ENCODE measurements around the gene PLVAP. TPM values are rescaled to one million over a fixed set of nuclear protein-coding genes. Genes with fewer than 3 reads are reported as not detected.

PLVAP gene
- polyA plus RNA-seq, 2 of the 4 experiments (the other 2 are of a cell fraction) = not detected

DNA sequence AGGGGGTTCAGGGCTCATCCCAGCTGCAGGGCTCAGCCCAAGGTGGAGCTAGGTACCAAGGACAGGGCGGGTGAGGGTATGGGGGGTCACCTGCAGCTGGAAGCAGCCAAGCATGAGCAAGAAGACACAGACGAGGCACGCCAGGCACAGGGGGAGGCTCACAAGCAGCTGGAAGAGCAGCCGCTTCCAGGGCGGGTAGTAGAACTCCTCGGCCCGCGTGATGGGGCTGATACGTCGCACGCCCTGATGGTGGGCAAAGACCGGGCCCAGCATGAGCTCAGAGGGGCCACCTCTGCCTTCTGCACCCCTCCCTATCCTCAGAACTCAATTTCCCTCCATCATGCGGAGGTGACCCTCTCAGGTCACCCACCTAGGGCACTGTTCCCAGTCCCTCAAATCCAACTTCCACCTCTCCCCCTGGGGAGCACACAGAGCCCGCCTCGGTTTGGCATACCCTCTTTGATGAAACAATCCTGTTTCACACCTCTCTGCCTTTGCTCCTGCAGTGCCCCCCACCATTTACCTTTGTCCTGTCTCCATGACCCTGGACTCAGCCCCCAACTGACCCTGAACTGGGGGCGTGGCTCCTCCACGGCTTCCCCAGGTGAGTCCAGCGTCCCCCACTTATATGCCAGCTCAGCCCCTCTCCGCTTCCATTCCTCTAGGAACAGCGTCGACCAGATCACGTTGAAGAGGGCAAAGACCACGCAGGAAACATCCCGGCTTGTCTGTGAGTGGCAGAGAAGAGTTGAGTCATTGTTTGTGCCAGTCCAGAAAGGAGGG lies 46.7 kb downstream of the PLVAP start:
- CTCF ChIA-PET = interaction anchor here (0.8 kb wide), 1 partner anchor 25 kb away, joined by 3 read pairs; the partner anchor contains the start of gene MRPL34
- POLR2A ChIA-PET = no interaction called here
- Histone ChIP-seq H3K27ac (no peak overlapping the region), H3K9me3 (no peaks in the 10 kb centered on the region), H3K4me3 (no peak overlapping the region), H3K4me2 (no peak overlapping the region), H3K4me1 (peaks cover 8% of the 10 kb centered on the region)
- FAIRE-seq (no peak), ATAC-seq (no peak), DNase-seq (ENCODE audit: low read depth in 1 of 2, low spot score in 1 of 2) (no peak)
- WGBS (ENCODE audit: missing lambda C conversion rate) = 90% methylated on average over 19 of the region's 24 CpGs
- no peak for TF ChIP-seq HOXB5 (CRISPR knock-in tag; IDR thresholded peaks at IDR 0.05)

DNA sequence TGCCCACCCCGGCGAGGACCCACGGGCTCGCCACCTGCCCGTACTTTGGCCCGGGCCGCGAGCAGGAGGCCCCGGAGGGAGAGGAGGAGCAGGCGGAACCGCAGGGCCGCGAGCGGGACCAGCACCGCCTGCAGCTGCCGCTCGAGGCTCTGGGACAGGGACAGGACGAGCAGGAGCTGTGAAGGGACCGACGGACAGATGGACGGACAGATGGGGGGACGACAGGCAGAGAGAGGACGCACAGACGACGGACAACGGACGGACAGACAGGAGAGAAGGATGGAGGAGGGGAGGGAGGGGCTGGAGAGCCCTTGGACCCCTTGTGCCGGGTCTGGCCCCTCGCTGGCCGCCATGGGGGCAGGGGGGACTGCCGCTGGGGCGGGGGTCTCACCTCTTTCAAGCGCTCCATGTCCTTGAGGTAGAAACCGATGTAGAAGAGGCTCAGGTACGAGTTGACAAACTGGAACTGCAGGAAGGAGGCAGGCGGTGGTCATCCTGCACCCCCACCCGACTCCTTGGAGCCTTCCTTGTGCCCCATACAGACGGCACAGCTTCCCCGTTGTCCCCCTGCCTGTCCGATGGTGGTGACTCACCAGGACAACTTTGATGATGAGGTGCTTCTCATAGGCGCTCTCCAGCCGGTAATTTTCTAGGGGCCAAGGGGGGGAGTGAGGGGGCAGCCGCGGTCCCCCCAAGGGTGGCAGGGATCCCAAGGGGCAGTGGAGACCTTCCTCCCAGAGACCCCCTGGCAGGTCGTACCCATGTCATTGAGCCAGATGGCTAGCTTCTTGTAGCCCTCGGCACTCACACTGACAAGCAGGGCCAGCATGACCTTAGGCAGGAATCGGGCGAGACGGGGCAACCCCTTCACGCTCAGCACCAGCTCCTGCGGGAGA lies 47.5 kb downstream of the PLVAP start:
- no peak for ATAC-seq
- FAIRE-seq = no peak
- no peak for TF ChIP-seq EHF (CRISPR knock-in tag; IDR thresholded peaks at IDR 0.05)
- no peak for TF ChIP-seq HOXB5 (CRISPR knock-in tag; IDR thresholded peaks at IDR 0.05)
- Histone ChIP-seq H3K4me3 (no peak overlapping the region), H3K9me3 (no peaks in the 10 kb centered on the region), H3K27ac (no peak overlapping the region), H3K4me2 (no peak overlapping the region), H3K4me1 (peaks cover 5% of the 10 kb centered on the region; the same call in 2 of the 3 replicates)
- ChIA-PET POLR2A (no interaction called here), CTCF (interaction anchor here (0.8 to 1.0 kb wide), 2 partner anchors 24 to 46 kb away, joined by 3 read pairs; partner anchors contain the start of gene MRPL34)
- WGBS (ENCODE audit: missing lambda C conversion rate) = 92% methylated on average over 44 of the region's 51 CpGs
- no peak for DNase-seq (ENCODE audit: low read depth in 1 of 2, low spot score in 1 of 2)

DNA sequence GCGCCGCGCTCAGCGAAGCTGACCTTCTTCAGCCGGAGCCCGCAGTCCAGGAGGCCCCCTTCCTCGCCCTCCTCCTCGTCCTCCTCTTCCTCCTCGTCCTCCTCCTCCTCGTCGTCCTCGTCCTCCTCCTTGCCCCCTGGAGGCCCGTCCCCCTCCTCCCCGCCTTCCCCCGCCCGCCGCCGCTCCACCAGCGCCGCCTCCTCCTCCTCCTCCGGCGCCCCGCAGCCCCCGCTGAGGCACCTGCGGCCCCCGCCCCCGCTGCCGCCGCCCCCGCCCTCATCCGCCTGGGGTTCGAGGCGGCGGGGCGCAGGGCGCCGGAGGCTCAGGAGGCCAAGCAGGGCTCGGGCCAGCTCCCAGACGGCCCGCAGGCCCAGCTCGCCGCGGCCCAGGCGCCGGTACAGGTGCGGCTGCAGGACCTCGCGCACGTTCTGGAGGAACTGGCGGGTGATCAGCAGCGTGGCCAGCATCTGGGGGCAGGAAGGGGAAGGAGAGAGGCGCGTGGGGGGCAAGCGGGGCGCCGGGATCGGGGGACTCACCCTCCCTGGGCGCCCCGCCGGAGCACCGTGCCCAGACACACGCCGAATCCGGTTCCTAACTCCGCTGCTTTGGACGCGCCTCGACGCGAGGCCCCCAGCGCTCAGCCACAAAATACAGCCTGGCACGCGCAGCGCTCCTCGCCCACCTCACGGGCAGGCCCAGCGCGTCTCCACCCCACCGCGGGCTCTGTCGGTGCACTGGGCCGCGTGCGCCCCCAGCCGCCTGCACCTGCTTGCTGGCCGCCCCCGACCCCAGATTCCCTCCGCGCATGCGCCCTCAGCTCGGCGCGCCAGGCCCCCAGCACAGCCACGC lies 48.4 kb downstream of the PLVAP start:
- no peak for ATAC-seq
- Histone ChIP-seq H3K4me3 (no peak overlapping the region), H3K27ac (no peak overlapping the region), H3K4me2 (no peak overlapping the region), H3K4me1 (peaks cover 3% of the 10 kb centered on the region; the same call in 2 of the 3 replicates), H3K9me3 (no peaks in the 10 kb centered on the region)
- POLR2A ChIA-PET = no interaction called here
- TF ChIP-seq, protein P1, sequence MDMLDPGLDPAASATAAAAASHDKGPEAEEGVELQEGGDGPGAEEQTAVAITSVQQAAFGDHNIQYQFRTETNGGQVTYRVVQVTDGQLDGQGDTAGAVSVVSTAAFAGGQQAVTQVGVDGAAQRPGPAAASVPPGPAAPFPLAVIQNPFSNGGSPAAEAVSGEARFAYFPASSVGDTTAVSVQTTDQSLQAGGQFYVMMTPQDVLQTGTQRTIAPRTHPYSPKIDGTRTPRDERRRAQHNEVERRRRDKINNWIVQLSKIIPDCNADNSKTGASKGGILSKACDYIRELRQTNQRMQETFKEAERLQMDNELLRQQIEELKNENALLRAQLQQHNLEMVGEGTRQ (IDR thresholded peaks at IDR 0.05) = no peak
- TF ChIP-seq, protein P2, sequence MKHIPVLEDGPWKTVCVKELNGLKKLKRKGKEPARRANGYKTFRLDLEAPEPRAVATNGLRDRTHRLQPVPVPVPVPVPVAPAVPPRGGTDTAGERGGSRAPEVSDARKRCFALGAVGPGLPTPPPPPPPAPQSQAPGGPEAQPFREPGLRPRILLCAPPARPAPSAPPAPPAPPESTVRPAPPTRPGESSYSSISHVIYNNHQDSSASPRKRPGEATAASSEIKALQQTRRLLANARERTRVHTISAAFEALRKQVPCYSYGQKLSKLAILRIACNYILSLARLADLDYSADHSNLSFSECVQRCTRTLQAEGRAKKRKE (CRISPR knock-in tag; IDR thresholded peaks at IDR 0.05; ENCODE audit: low read depth) = no peak
- TF ChIP-seq, protein P3, sequence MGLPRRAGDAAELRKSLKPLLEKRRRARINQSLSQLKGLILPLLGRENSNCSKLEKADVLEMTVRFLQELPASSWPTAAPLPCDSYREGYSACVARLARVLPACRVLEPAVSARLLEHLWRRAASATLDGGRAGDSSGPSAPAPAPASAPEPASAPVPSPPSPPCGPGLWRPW (IDR thresholded peaks at IDR 0.05) = no peak
- TF ChIP-seq POLR2AphosphoS2 (conservative IDR thresholded peaks at IDR 0.05; ENCODE audit: low read length) (no peak), RFX5 (IDR thresholded peaks at IDR 0.05) (no peak), HOXB5 (CRISPR knock-in tag; IDR thresholded peaks at IDR 0.05) (no peak), NPAS2 (CRISPR knock-in tag; IDR thresholded peaks at IDR 0.05; ENCODE audit: borderline replicate concordance) (no peak), KDM5A (IDR thresholded peaks at IDR 0.05) (no peak), HDAC2 (IDR thresholded peaks at IDR 0.05) (no peak), TP53 (CRISPR knock-in tag; IDR thresholded peaks at IDR 0.05) (no peak), NR3C1 (IDR thresholded peaks at IDR 0.05) (no peak), JUN (IDR thresholded peaks at IDR 0.05) (no peak), CHD2 (IDR thresholded peaks at IDR 0.05; ENCODE audit: low read length, partially characterized antibody) (no peak)
- 98% methylated on average over 39 of the region's 94 CpGs for WGBS (ENCODE audit: missing lambda C conversion rate)
- no peak for FAIRE-seq
- CTCF ChIA-PET = interaction anchor here (1.0 kb wide), 1 partner anchor 45 kb away, joined by 3 read pairs; no protein-coding TSS in a partner anchor
- no peak for DNase-seq (ENCODE audit: low read depth in 1 of 2, low spot score in 1 of 2)
